Neural progenitor cell (in vitro differentiated cells): ENCODE data around the gene CA12.

ENCODE experiments used
- EZH2 ChIP-seq: fragments of 200-600 bp; sonication (generic); IDR thresholded peaks from 2 replicates; pipeline ENCODE4 v1.6.1; 2017; ENCODE audit warnings: antibody characterized with exemption, mild to moderate bottlenecking, moderate library complexity
- TF ChIP-seq, protein P1 (sequence below): fragments of 200-600 bp; sonication (generic); IDR thresholded peaks from 2 replicates; pipeline ENCODE4 v1.5.1; 2017; ENCODE audit warnings: antibody characterized with exemption, mild to moderate bottlenecking

DNA sequence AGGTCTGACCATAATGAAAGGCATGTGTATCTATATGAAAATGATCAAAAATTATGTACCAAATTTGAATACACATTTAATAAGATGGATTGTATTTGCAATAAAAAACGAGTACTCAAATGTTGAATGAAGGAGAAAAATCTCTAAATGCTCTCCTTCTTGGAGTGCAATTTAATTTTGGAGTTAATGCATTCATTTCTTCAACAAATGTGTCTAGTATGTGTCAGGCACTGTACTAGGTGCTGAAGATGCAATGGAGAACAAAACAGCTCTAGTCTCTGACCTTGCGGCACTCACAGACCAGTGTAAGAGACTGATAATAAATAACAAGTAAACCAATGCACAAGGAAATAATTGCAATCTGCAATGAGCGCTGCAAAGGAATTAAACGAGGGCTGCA, 28.8 kb downstream of the CA12 start:
- TF ChIP-seq, protein P1, sequence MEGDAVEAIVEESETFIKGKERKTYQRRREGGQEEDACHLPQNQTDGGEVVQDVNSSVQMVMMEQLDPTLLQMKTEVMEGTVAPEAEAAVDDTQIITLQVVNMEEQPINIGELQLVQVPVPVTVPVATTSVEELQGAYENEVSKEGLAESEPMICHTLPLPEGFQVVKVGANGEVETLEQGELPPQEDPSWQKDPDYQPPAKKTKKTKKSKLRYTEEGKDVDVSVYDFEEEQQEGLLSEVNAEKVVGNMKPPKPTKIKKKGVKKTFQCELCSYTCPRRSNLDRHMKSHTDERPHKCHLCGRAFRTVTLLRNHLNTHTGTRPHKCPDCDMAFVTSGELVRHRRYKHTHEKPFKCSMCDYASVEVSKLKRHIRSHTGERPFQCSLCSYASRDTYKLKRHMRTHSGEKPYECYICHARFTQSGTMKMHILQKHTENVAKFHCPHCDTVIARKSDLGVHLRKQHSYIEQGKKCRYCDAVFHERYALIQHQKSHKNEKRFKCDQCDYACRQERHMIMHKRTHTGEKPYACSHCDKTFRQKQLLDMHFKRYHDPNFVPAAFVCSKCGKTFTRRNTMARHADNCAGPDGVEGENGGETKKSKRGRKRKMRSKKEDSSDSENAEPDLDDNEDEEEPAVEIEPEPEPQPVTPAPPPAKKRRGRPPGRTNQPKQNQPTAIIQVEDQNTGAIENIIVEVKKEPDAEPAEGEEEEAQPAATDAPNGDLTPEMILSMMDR = no peak
- TF ChIP-seq EZH2 = no peak
